Liver (tissue), 9 donors: ENCODE data around the gene CNTD1. TPM values are rescaled to one million over a fixed set of nuclear protein-coding genes. Genes with fewer than 3 reads are reported as not detected.

Experiments
- DNase-seq: peaks from one replicate; pipeline ENCODE4 v3.0.0-alpha.2; 2017; ENCODE audit warnings: low spot score
- H3K27ac ChIP-seq, 2 donors: one replicate each; pipeline ENCODE4 v1.7.0; 2013; ENCODE audit warnings: inconsistent platforms in 2 of 2, low read length in 2 of 2, control low read depth in 1 of 2, low read depth in 1 of 2, mild to moderate bottlenecking in 1 of 2
- H3K27me3 ChIP-seq, 4 donors: one replicate each; pipeline versions ENCODE4 v1.6.1 to v1.7.0; 2013; ENCODE audit warnings: low read length in 3 of 4, inconsistent platforms in 1 of 4, mild to moderate bottlenecking in 1 of 4, moderate library complexity in 1 of 4; ENCODE audit not compliant: control insufficient read depth in 4 of 4, insufficient read depth in 4 of 4
- H3K36me3 ChIP-seq, 4 donors: one replicate each; pipeline versions ENCODE4 v1.6.1 to v1.7.0; 2013; ENCODE audit warnings: low read length in 3 of 4, mild to moderate bottlenecking in 3 of 4, low read depth in 1 of 4, moderate library complexity in 1 of 4; ENCODE audit not compliant: control insufficient read depth in 4 of 4, insufficient read depth in 3 of 4
- H3K4me1 ChIP-seq, 4 donors: one replicate each; pipeline versions ENCODE4 v1.6.1 to v1.7.0; 2013; ENCODE audit warnings: low read length in 3 of 4, mild to moderate bottlenecking in 3 of 4, moderate library complexity in 1 of 4; ENCODE audit not compliant: control insufficient read depth in 4 of 4, insufficient read depth in 4 of 4
- H3K4me3 ChIP-seq, 3 donors: one replicate each; pipeline versions ENCODE4 v1.6.1 to v1.7.0; 2013; ENCODE audit warnings: low read length in 3 of 3, control low read depth in 1 of 3, low read depth in 1 of 3, mild to moderate bottlenecking in 1 of 3
- H3K9ac ChIP-seq, 2 donors: one replicate each; pipeline ENCODE4 v1.7.0; 2013; ENCODE audit warnings: low read length in 2 of 2, mild to moderate bottlenecking in 2 of 2, moderate library complexity in 2 of 2, control low read depth in 1 of 2, low read depth in 1 of 2
- H3K9me3 ChIP-seq, 4 donors: one replicate each; pipeline versions ENCODE4 v1.6.1 to v1.7.0; 2013; ENCODE audit warnings: low read length in 3 of 4; ENCODE audit not compliant: control insufficient read depth in 4 of 4
- ATF3 ChIP-seq: IDR thresholded peaks from 2 replicates; pipeline ENCODE4 v1.6.1; 2016; ENCODE audit warnings: antibody characterized with exemption
- CTCF ChIP-seq: fragments of 150-350 bp; IDR thresholded peaks from 2 replicates; pipeline ENCODE4 v1.5.1; 2017; ENCODE audit warnings: improper control_type of control experiment, low read depth, low read length; ENCODE audit not compliant: missing input control
- EGR1 ChIP-seq, 2 donors: IDR thresholded peaks; 2 replicates each; pipeline ENCODE4 v1.6.1; 2016 to 2018; ENCODE audit warnings: antibody characterized with exemption in 2 of 2, low read depth in 2 of 2
- FOXA2 ChIP-seq: IDR thresholded peaks from 2 replicates; pipeline ENCODE4 v1.6.1; 2016; ENCODE audit warnings: antibody characterized with exemption
- HNF4A ChIP-seq, 2 donors: conservative IDR thresholded peaks; 2 replicates each; pipeline ENCODE4 v1.6.1; 2016; ENCODE audit warnings: antibody characterized with exemption in 2 of 2, mild to moderate bottlenecking in 2 of 2
- HNF4G ChIP-seq: IDR thresholded peaks from 2 replicates; pipeline ENCODE4 v1.6.1; 2016; ENCODE audit warnings: antibody characterized with exemption
- JUND ChIP-seq, 2 donors: IDR thresholded peaks; 2 replicates each; pipeline ENCODE4 v1.6.1; 2016; ENCODE audit warnings: antibody characterized with exemption in 2 of 2
- MAX ChIP-seq: IDR thresholded peaks from 2 replicates; pipeline ENCODE4 v1.6.1; 2016; ENCODE audit warnings: antibody characterized with exemption
- RAD21 ChIP-seq, 2 donors: IDR thresholded peaks; 2 replicates each; pipeline ENCODE4 v1.6.1; 2016; ENCODE audit warnings: antibody characterized with exemption in 2 of 2, mild to moderate bottlenecking in 2 of 2
- REST ChIP-seq: IDR thresholded peaks from 2 replicates; pipeline ENCODE4 v1.6.1; 2016; ENCODE audit warnings: antibody characterized with exemption, mild to moderate bottlenecking
- RXRA ChIP-seq, 2 donors: IDR thresholded peaks; 2 replicates each; pipeline ENCODE4 v1.6.1; 2017 to 2018; ENCODE audit warnings: antibody characterized with exemption in 2 of 2, mild to moderate bottlenecking in 1 of 2
- SP1 ChIP-seq: IDR thresholded peaks from 2 replicates; pipeline ENCODE4 v1.6.1; 2018; ENCODE audit warnings: antibody characterized with exemption, mild to moderate bottlenecking
- TAF1 ChIP-seq: conservative IDR thresholded peaks from 2 replicates; pipeline ENCODE4 v1.6.1; 2016; ENCODE audit warnings: antibody characterized with exemption, mild to moderate bottlenecking
- YY1 ChIP-seq: IDR thresholded peaks from 2 replicates; pipeline ENCODE4 v1.6.1; 2016; ENCODE audit warnings: antibody characterized with exemption, mild to moderate bottlenecking
- ZBTB33 ChIP-seq: IDR thresholded peaks from 2 replicates; pipeline ENCODE4 v1.6.1; 2016; ENCODE audit warnings: antibody characterized with exemption
- WGBS: extraction: QIAGEN DNeasy Blood & Tissue Kit; methylation state at CpG from one replicate; pipeline ENCODE4 v1.1.7; 2013; 5-methylcytosine and 5-hydroxymethylcytosine counted together
- polyA plus RNA-seq, 2 donors: library from polyadenylated mRNA; stranded (reverse) in 1 of 2; unstranded in 1 of 2; fragments of 200-250 nt in 1 of 2; fragments of >200 nt in 1 of 2; fragmentation: Nextera tagmentation in 1 of 2; extraction: Ambion mirVana in 1 of 2; gene quantifications; one replicate each; pipeline versions ENCODE4 v1.2.1 to v1.2.3, GENCODE V29; 2013 to 2015
- total RNA-seq, 2 donors: library from RNA; depleted of rRNA; stranded (reverse); fragments of >200 nt; gene quantifications; one replicate each; pipeline ENCODE4 v1.2.3, GENCODE V29; 2014
- donor health status: healthy.
- donor health status: healthy.
- donor health status: healthy.
- donor health status: healthy.
- donor health status: healthy.

The CNTD1 gene
- total and polyA plus RNA-seq, 4 donors, result 0.28 to 0.93 (median 0.89) TPM; not detected in 1

- Histone ChIP-seq H3K9ac (no peak overlapping the region), H3K27ac (no peak overlapping the region), H3K4me1 (peaks cover 4 to 16% (median 10%) of the 10 kb centered on the region in 4 donors), H3K4me3 (peak overlapping the region in 1 of 3 donors; percentile 40), H3K36me3 (peaks cover 2 to 31% (median 14%) of the 10 kb centered on the region in 4 donors), H3K9me3 (no peaks in the 10 kb centered on the region), H3K27me3 (peaks cover 0 to 6% (median 0%) of the 10 kb centered on the region in 4 donors)
- 5% methylated on average over 39 of the region's 39 CpGs for WGBS
- no peak for DNase-seq
- TF ChIP-seq HNF4A (conservative IDR thresholded peaks at IDR 0.05), result no peak
- TF ChIP-seq EGR1 (IDR thresholded peaks at IDR 0.05; ENCODE audit: low read depth in 2 of 2), result no peak
- no peak for TF ChIP-seq RAD21 (IDR thresholded peaks at IDR 0.05)
- no peak for TF ChIP-seq JUND (IDR thresholded peaks at IDR 0.05)
- TF ChIP-seq YY1, result no peak
- TF ChIP-seq SP1, result no peak
- no peak for TF ChIP-seq ATF3
- TF ChIP-seq HNF4G, result no peak
- TF ChIP-seq RXRA (IDR thresholded peaks at IDR 0.05), result no peak
- TF ChIP-seq FOXA2, result no peak
- no peak for TF ChIP-seq TAF1
- no peak for TF ChIP-seq MAX
These were observed 17.6 kb upstream of the CNTD1 start for GRCh38 chr17:42780851-42781638.

GRCh38 chr17:42781639-42782165 is 17.0 kb upstream of the CNTD1 start:
- peaks cover 2 to 28% (median 12%) of the 10 kb centered on the region in 4 donors for H3K36me3 ChIP-seq
- H3K9ac ChIP-seq, result no peak overlapping the region
- WGBS, result 23% methylated on average over 10 of the region's 10 CpGs

GRCh38 chr17:42782166-42783061 is 16.2 kb upstream of the CNTD1 start:
- no peak for DNase-seq
- H3K9me3 ChIP-seq, result no peaks in the 10 kb centered on the region
- H3K27me3 ChIP-seq, result peaks cover 0 to 6% (median 0%) of the 10 kb centered on the region in 4 donors
- no peak overlapping the region for H3K27ac ChIP-seq
- H3K4me3 ChIP-seq, result no peak overlapping the region
- peaks cover 2 to 23% (median 12%) of the 10 kb centered on the region in 4 donors for H3K36me3 ChIP-seq
- 37% methylated on average over 29 of the region's 29 CpGs for WGBS
- H3K9ac ChIP-seq, result no peak overlapping the region
- H3K4me1 ChIP-seq, result peaks cover 4 to 16% (median 10%) of the 10 kb centered on the region in 4 donors
- no peak for TF ChIP-seq CTCF
- TF ChIP-seq FOXA2, result no peak
- TF ChIP-seq SP1, result no peak
- no peak for TF ChIP-seq MAX
- no peak for TF ChIP-seq ATF3
- no peak for TF ChIP-seq ZBTB33
- no peak for TF ChIP-seq REST
- TF ChIP-seq TAF1, result no peak
- TF ChIP-seq RXRA (IDR thresholded peaks at IDR 0.05), result no peak

More at GRCh38 chr17:42781639-42782165, 17.0 kb upstream of the CNTD1 start:
- Histone ChIP-seq H3K4me1 (peaks cover 4 to 16% (median 10%) of the 10 kb centered on the region in 4 donors), H3K27me3 (peaks cover 0 to 6% (median 0%) of the 10 kb centered on the region in 4 donors), H3K27ac (no peak overlapping the region), H3K9me3 (no peaks in the 10 kb centered on the region), H3K4me3 (no peak overlapping the region)
- TF ChIP-seq HNF4A (conservative IDR thresholded peaks at IDR 0.05), result no peak
- no peak for DNase-seq
